Neural crest cell (in vitro differentiated cells): ENCODE results near the gene SBNO1. TPM values are rescaled to one million over a fixed set of nuclear protein-coding genes. Genes with fewer than 3 reads are reported as not detected.

Experiments used
- DNase-seq: peaks from one replicate; pipeline ENCODE4 v3.0.0; 2021; ENCODE audit warnings: low read depth, mixed read lengths, low spot score
- H3K27ac Mint-ChIP-seq: one replicate; pipeline ENCODE4 v1.8.0; 2021; ENCODE audit warnings: mild to moderate bottlenecking, mixed read lengths; ENCODE audit not compliant: unreplicated experiment
- H3K27me3 Mint-ChIP-seq: 2 replicates; pipeline ENCODE4 v1.8.0; 2021; ENCODE audit warnings: low read depth, mild to moderate bottlenecking, mixed read lengths
- H3K36me3 Mint-ChIP-seq: 2 replicates; pipeline ENCODE4 v1.8.0; 2021; ENCODE audit warnings: low read depth, mild to moderate bottlenecking, mixed read lengths
- H3K4me1 Mint-ChIP-seq: 2 replicates; pipeline ENCODE4 v1.8.0; 2021; ENCODE audit warnings: mixed read lengths
- H3K4me3 Mint-ChIP-seq: one replicate; pipeline ENCODE4 v1.8.0; 2021; ENCODE audit warnings: mild to moderate bottlenecking, mixed read lengths
- H3K9me3 Mint-ChIP-seq: 2 replicates; pipeline ENCODE4 v1.8.0; 2021; ENCODE audit warnings: mixed read lengths
- CTCF ChIP-seq: fragments of 200-600 bp; sonication (generic); conservative IDR thresholded peaks from 2 replicates; pipeline ENCODE4 v1.5.0; 2021; ENCODE audit warnings: antibody characterized with exemption, mild to moderate bottlenecking
- total RNA-seq: library from RNA; stranded (reverse); gene quantifications from 2 replicates; pipeline ENCODE4 v1.2.1, GENCODE V29; 2021

The SBNO1 gene
- total RNA-seq, 1 donor from 2014 or later, result 43.2 TPM

DNA sequence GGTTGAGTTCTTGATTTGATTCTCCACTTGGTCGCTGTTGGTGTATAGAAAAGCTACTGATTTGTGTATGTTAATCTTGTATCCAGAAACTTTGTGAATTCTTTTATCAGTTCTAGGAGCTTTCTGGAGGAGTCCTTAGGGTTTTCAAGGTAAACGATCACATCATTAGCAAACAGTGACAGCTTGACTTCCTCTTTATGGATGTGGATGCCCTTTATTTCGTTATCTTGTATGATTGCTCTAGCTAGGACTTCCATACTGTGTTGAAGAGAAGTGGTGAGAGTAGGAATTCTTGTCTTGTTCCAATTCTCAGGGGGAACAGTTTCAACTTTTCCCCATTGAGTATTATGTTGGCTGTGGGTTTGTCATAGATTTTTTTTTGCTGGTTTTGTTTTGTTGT lies 119.0 kb downstream of the SBNO1 start:
- Mint-ChIP-seq H3K27me3 (no peaks in the 10 kb centered on the region), H3K4me1 (peaks cover 15% of the 10 kb centered on the region), H3K9me3 (peaks cover 14% of the 10 kb centered on the region), H3K4me3 (no peak overlapping the region), H3K36me3 (peaks cover 43% of the 10 kb centered on the region), H3K27ac (no peak overlapping the region)
- TF ChIP-seq CTCF, result no peak
- no peak for DNase-seq

DNA sequence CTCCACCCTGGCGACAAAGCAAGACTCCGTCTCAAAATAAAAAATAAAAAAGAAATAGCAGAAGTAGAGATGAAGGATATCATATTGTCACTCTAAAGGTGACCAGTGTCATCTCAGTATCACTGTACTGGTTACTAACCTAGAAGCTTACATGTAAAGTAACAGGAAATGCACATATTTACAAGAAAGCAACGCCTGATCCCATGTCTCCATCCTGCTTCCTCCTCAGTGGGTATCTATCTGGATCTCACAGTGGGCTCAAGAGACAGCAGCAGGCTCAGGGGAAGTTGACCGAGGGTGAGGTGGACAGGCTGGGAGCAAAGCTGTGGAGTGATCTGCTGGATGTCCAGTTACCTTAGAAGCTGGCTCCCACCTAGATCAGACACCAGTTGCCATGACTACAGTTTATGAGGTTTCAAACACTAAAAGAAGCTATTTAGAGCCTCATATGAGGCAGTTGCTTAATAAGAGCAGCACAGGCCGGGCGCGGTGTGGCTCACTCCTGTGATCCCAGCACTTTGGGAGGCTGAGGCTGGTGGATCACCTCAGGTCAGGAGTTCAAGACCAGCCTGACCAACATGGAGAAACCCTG lies 120.9 kb downstream of the SBNO1 start:
- peaks cover 33% of the 10 kb centered on the region for H3K36me3 Mint-ChIP-seq
- TF ChIP-seq CTCF, result no peak

DNA sequence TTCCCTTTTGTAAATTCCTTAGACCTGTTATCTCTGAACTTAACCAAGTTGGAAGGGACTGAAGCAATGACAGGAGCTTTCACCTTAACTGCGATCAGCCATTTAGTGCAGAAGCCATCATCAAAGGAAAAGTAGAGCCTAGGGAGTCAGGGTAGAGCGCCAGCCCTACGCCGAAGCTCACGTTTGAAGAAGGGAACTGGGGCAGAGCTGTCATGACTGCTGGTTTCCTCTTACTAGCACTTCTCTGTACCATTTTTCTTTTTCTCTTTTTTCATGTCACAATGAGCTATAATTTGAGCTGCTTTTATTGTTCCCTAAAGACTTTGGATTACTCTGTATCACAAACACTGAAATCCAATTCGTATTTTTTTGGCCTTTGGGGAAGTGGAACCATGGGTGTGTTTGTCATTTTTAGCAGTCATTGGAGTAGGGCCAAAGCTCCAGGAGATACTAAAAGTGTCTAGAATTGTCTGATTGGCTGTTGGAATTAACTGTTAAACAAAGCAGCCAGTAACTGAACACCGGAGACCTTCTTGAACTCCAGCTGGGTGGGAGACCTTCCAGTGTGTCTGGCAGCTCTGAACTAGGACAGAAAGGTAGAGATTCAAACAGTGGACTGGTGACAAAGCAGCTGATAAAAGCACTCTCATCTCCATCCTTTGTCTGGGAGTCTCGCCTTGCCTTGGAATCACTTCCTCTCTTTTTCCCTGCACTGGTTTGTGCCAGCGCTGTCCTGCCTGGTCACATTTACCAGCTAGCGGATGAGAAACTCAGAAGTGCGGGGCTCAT lies 122.3 kb downstream of the SBNO1 start:
- peaks cover 20% of the 10 kb centered on the region for H3K36me3 Mint-ChIP-seq
- H3K4me3 Mint-ChIP-seq, result no peak overlapping the region
- no peak for TF ChIP-seq CTCF
- peaks cover 10% of the 10 kb centered on the region for H3K9me3 Mint-ChIP-seq
- no peaks in the 10 kb centered on the region for H3K27me3 Mint-ChIP-seq
- peaks cover 15% of the 10 kb centered on the region for H3K4me1 Mint-ChIP-seq
- peak overlapping the region; percentile 72 for H3K27ac Mint-ChIP-seq
- DNase-seq, result no peak

More for the DNA sequence above, 120.9 kb downstream of the SBNO1 start:
- Mint-ChIP-seq H3K9me3 (peaks cover 14% of the 10 kb centered on the region), H3K4me1 (peaks cover 15% of the 10 kb centered on the region), H3K4me3 (no peak overlapping the region), H3K27ac (no peak overlapping the region), H3K27me3 (no peaks in the 10 kb centered on the region)
- DNase-seq, result no peak

Other genes with a start within 250 kb of the SBNO1 start
- 7.2 and 9.5 TPM in 2 replicates for gene PITPNM2, start 213.8 kb downstream of the SBNO1 start, total RNA-seq
- 79.8 and 95.4 TPM in 2 replicates for gene MPHOSPH9, start 131.7 kb downstream of the SBNO1 start, total RNA-seq
- gene MTRFR, start 131.4 kb downstream of the SBNO1 start, total RNA-seq, result 18.8 and 19.0 TPM in 2 replicates
- gene CDK2AP1, start 93.0 kb downstream of the SBNO1 start, total RNA-seq, result 223 and 234 TPM in 2 replicates
- 55.1 and 57.5 TPM in 2 replicates for gene KMT5A, start 19.3 kb upstream of the SBNO1 start, total RNA-seq
- 1.6 and 1.9 TPM in 2 replicates for gene RILPL2, start 71.8 kb upstream of the SBNO1 start, total RNA-seq
- gene SNRNP35, start 93.3 kb upstream of the SBNO1 start, total RNA-seq, result 21.3 and 25.1 TPM in 2 replicates
- 23.5 and 24.9 TPM in 2 replicates for gene RILPL1, start 168.9 kb upstream of the SBNO1 start, total RNA-seq
- gene TMED2, start 219.7 kb upstream of the SBNO1 start, total RNA-seq, result 161 and 182 TPM in 2 replicates
- gene DDX55, start 237.3 kb upstream of the SBNO1 start, total RNA-seq, result 42.8 and 44.0 TPM in 2 replicates